Glutamatergic neuron (in vitro differentiated cells): ENCODE results near the gene MAGEB4. TPM values are rescaled to one million over a fixed set of nuclear protein-coding genes. Genes with fewer than 3 reads are reported as not detected.

Experiments
- DNase-seq: peaks from one replicate; pipeline ENCODE4 v3.0.0; 2022
- H3K27ac Mint-ChIP-seq: one replicate; pipeline ENCODE4 v1.8.0; 2020; ENCODE audit warnings: mild to moderate bottlenecking, mixed read lengths, inconsistent platforms; ENCODE audit not compliant: unreplicated experiment
- H3K27me3 Mint-ChIP-seq: one replicate; pipeline ENCODE4 v1.8.0; 2020; ENCODE audit warnings: mild to moderate bottlenecking, moderate library complexity, mixed read lengths, inconsistent platforms; ENCODE audit not compliant: unreplicated experiment
- H3K36me3 Mint-ChIP-seq: one replicate; pipeline ENCODE4 v1.8.0; 2020; ENCODE audit warnings: mild to moderate bottlenecking, mixed read lengths, inconsistent platforms; ENCODE audit not compliant: unreplicated experiment
- H3K4me1 Mint-ChIP-seq: one replicate; pipeline ENCODE4 v1.8.0; 2020; ENCODE audit warnings: mild to moderate bottlenecking, low read depth, mixed read lengths, inconsistent platforms; ENCODE audit not compliant: unreplicated experiment
- H3K4me3 Mint-ChIP-seq: one replicate; pipeline ENCODE4 v1.8.0; 2020; ENCODE audit warnings: mild to moderate bottlenecking, mixed read lengths, inconsistent platforms; ENCODE audit not compliant: unreplicated experiment
- H3K9me3 Mint-ChIP-seq: one replicate; pipeline ENCODE4 v1.8.0; 2020; ENCODE audit warnings: mild to moderate bottlenecking, moderate library complexity, mixed read lengths, inconsistent platforms; ENCODE audit not compliant: unreplicated experiment
- total RNA-seq: library from RNA; stranded (reverse); fragmentation: NEBNext Ultra II Directional; extraction: Animal tissue kit (Norgen Biotek cat#: 25700); gene quantifications from one replicate; pipeline ENCODE4 v1.2.1, GENCODE V29; 2021; ENCODE audit not compliant: unreplicated experiment
- TF ChIP-seq, protein P1 (sequence below): fragments of 200-600 bp; sonication (generic); IDR thresholded peaks from one replicate; pipeline ENCODE4 v1.5.0; 2021; ENCODE audit not compliant: partially characterized antibody, unreplicated experiment

Gene MAGEB4
- total RNA-seq, 1 donor from 2014 or later, result not detected

GRCh38 chrX:30261012-30261411 is 19.2 kb downstream of the MAGEB4 start:
- DNase-seq, result no peak
- H3K27me3 Mint-ChIP-seq, result no peaks in the 10 kb centered on the region
- no peaks in the 10 kb centered on the region for H3K9me3 Mint-ChIP-seq
- TF ChIP-seq, protein P1, sequence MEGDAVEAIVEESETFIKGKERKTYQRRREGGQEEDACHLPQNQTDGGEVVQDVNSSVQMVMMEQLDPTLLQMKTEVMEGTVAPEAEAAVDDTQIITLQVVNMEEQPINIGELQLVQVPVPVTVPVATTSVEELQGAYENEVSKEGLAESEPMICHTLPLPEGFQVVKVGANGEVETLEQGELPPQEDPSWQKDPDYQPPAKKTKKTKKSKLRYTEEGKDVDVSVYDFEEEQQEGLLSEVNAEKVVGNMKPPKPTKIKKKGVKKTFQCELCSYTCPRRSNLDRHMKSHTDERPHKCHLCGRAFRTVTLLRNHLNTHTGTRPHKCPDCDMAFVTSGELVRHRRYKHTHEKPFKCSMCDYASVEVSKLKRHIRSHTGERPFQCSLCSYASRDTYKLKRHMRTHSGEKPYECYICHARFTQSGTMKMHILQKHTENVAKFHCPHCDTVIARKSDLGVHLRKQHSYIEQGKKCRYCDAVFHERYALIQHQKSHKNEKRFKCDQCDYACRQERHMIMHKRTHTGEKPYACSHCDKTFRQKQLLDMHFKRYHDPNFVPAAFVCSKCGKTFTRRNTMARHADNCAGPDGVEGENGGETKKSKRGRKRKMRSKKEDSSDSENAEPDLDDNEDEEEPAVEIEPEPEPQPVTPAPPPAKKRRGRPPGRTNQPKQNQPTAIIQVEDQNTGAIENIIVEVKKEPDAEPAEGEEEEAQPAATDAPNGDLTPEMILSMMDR, result no peak
- H3K4me3 Mint-ChIP-seq, result no peak overlapping the region
- H3K4me1 Mint-ChIP-seq, result no peaks in the 10 kb centered on the region
- H3K36me3 Mint-ChIP-seq, result no peaks in the 10 kb centered on the region
- H3K27ac Mint-ChIP-seq, result no peak overlapping the region

DNA sequence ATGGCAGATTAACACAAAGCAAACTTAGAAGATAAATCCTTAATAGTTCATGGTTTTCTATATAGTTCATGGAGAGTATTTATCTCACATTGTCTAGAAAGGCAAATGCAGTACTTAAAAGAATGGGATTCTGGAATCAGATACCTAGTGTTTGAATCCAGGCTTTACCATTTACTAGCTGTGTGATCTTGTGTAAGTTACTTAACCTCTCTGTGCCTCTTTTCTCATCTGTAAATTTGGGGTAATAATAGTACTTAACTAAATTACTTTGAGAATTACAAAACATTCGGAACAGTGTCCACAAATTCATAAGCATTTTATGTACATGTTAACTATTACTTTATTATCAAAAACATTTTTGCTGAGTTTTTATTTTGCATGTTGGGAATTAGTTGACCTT is 21.0 kb downstream of the MAGEB4 start:
- H3K4me3 Mint-ChIP-seq, result no peak overlapping the region
- H3K9me3 Mint-ChIP-seq, result no peaks in the 10 kb centered on the region
- H3K27ac Mint-ChIP-seq, result no peak overlapping the region
- H3K4me1 Mint-ChIP-seq, result no peaks in the 10 kb centered on the region
- no peaks in the 10 kb centered on the region for H3K36me3 Mint-ChIP-seq
- no peak for DNase-seq
- no peaks in the 10 kb centered on the region for H3K27me3 Mint-ChIP-seq
- TF ChIP-seq, protein P1, result no peak

- DNase-seq, result no peak
- Mint-ChIP-seq H3K27me3 (no peaks in the 10 kb centered on the region), H3K36me3 (no peaks in the 10 kb centered on the region), H3K27ac (no peak overlapping the region), H3K9me3 (no peaks in the 10 kb centered on the region), H3K4me1 (no peaks in the 10 kb centered on the region), H3K4me3 (no peak overlapping the region)
- TF ChIP-seq, protein P1, result no peak
Measured at GRCh38 chrX:30270639-30271038, 28.8 kb downstream of the MAGEB4 start.

DNA sequence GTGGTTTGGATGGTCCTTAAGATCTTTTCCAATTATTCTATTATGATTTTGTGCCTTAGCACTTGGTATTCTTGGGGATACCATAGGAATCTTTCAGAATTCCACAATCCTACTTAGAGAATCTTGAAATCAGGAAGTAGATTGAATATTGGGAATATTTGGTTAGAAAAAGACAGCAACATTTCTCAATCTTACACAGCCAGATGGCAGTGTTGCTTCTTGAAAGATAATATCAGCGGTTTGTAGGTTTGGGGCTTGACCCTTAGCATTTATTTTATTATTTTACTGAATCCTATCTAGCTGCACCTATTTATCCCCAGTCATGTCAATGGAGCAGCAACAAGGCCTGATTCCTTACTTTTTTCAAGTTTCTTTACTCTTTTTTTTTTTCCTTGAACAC is 33.7 kb downstream of the MAGEB4 start:
- no peak overlapping the region for H3K4me3 Mint-ChIP-seq
- no peak overlapping the region for H3K27ac Mint-ChIP-seq
- H3K27me3 Mint-ChIP-seq, result no peaks in the 10 kb centered on the region
- no peaks in the 10 kb centered on the region for H3K36me3 Mint-ChIP-seq
- H3K4me1 Mint-ChIP-seq, result no peaks in the 10 kb centered on the region
- DNase-seq, result no peak
- no peaks in the 10 kb centered on the region for H3K9me3 Mint-ChIP-seq
- TF ChIP-seq, protein P1, result no peak

DNA sequence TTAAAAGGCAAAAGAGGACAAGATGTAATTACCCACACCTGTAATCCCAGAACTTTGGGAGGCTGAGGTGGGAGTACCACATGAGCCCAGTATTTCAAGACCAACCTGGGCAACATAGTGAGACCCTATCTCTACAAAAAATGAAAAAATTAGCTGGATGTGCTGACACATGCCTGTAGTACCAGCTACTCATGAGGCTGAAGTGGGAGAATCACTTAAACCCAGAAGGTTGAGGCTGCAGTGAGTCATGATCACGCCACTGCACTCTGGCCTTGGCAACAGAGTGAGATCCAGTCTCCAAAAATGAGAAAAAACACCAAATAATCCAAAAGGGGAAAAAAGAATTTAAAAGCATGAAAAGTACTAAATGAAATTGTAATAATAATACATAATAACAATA is 36.6 kb downstream of the MAGEB4 start:
- H3K27me3 Mint-ChIP-seq, result no peaks in the 10 kb centered on the region
- no peak overlapping the region for H3K4me3 Mint-ChIP-seq
- H3K27ac Mint-ChIP-seq, result no peak overlapping the region
- H3K36me3 Mint-ChIP-seq, result no peaks in the 10 kb centered on the region
- H3K9me3 Mint-ChIP-seq, result no peaks in the 10 kb centered on the region
- TF ChIP-seq, protein P1, result no peak
- DNase-seq, result no peak
- H3K4me1 Mint-ChIP-seq, result no peaks in the 10 kb centered on the region
